HTR-8/SVneo (cell line): ENCODE data around the gene OR4B1.

Experiments
- DNase-seq: peaks from one replicate; pipeline ENCODE4 v3.0.0; 2011; ENCODE audit warnings: low spot score, mixed read lengths; ENCODE audit not compliant: insufficient read length
- FAIRE-seq: peaks from 2 replicates; lab custom pipeline; 2011; peaks lifted over from hg19 to GRCh38; lab: Jason Lieb, UNC

The OR4B1 gene

GRCh38 chr11:48248902-48249301, 32.3 kb downstream of the OR4B1 start:
- FAIRE-seq = no peak

GRCh38 chr11:48261600-48261999, 45.0 kb downstream of the OR4B1 start:
- no peak for DNase-seq
- FAIRE-seq = no peak

More at GRCh38 chr11:48248902-48249301, 32.3 kb downstream of the OR4B1 start:
- no peak for DNase-seq

- no peak for FAIRE-seq
- DNase-seq = no peak
Observed at GRCh38 chr11:48263423-48263911, 46.9 kb downstream of the OR4B1 start, which contains the start of gene OR4X1. Gene OR4X1 (plus strand): TSS chr11:48263861. CDS start chr11:48263861, 0 bp downstream.
